Measurements from ENCODE around the gene IKZF4.

The IKZF4 gene

DNA sequence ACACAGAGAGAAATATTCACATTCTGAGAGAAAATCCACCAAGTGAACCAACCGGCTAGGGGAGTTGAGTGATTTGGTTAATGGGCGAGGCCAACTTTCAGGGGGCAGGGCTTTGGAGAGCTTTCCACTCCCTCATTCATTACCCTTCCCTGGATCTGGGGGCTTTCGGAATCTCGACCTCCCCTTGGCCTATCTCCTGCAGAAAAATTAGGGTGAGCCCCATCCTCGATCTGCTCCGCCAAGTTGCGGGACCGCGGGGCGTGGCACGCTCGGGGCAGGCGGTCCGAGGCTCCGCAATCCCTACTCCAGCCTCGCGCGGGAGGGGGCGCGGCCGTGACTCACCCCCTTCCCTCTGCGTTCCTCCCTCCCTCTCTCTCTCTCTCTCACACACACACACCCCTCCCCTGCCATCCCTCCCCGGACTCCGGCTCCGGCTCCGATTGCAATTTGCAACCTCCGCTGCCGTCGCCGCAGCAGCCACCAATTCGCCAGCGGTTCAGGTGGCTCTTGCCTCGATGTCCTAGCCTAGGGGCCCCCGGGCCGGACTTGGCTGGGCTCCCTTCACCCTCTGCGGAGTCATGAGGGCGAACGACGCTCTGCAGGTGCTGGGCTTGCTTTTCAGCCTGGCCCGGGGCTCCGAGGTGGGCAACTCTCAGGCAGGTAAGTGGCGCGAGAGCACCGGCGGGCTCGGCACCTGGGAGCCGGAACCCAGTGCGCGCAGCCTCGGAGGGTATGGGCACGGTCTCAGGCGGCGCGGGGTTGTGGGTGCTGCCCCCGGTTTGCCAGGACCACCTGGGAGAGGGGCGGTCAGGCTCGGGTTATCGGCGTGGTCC, 59.1 kb downstream of the IKZF4 start, which contains the start of gene ERBB3:
Gene ERBB3, plus strand, starts transcription at position 443 of the 833 bp plus-strand sequence. Its CDS starts 136 bp downstream, at position 579.
- TF ChIP-seq EZH2phosphoT487 (IDR thresholded peaks at IDR 0.05; ENCODE audit: borderline replicate concordance): no peak
- TF ChIP-seq, protein P1, sequence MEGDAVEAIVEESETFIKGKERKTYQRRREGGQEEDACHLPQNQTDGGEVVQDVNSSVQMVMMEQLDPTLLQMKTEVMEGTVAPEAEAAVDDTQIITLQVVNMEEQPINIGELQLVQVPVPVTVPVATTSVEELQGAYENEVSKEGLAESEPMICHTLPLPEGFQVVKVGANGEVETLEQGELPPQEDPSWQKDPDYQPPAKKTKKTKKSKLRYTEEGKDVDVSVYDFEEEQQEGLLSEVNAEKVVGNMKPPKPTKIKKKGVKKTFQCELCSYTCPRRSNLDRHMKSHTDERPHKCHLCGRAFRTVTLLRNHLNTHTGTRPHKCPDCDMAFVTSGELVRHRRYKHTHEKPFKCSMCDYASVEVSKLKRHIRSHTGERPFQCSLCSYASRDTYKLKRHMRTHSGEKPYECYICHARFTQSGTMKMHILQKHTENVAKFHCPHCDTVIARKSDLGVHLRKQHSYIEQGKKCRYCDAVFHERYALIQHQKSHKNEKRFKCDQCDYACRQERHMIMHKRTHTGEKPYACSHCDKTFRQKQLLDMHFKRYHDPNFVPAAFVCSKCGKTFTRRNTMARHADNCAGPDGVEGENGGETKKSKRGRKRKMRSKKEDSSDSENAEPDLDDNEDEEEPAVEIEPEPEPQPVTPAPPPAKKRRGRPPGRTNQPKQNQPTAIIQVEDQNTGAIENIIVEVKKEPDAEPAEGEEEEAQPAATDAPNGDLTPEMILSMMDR (conservative IDR thresholded peaks at IDR 0.05; ENCODE audit: low read length): no peak
- Histone ChIP-seq H3F3A (ENCODE audit: low read depth) (no peaks in the 10 kb centered on the region), H3K4me3 (ENCODE audit: low read length, poor library complexity, severe bottlenecking) (peak within 1 kb of the TSS; percentile 86), H3K9me2 (replicated peaks; ENCODE audit: low read depth, low read length) (no peaks in the 10 kb centered on the region), H3K9me3 (ENCODE audit: insufficient read depth, low read depth, low read length) (no peaks in the 10 kb centered on the region), H3K4me1 (ENCODE audit: insufficient read depth, low read length, poor library complexity, severe bottlenecking) (peaks cover 8% of the 10 kb centered on the region), H3K9ac (ENCODE audit: low read depth, low read length, poor library complexity, severe bottlenecking) (peak within 1 kb of the TSS; percentile 58), H3K4me2 (ENCODE audit: low read depth, low read length, poor library complexity, severe bottlenecking) (peak within 1 kb of the TSS; percentile 99), H2AFZ (ENCODE audit: low read length) (peak within 1 kb of the TSS; percentile 99), H3K79me2 (ENCODE audit: insufficient read depth, low read length) (no peaks in the 10 kb centered on the region), H4K20me1 (ENCODE audit: insufficient read depth, low read length, poor library complexity, severe bottlenecking) (no peaks in the 10 kb centered on the region), H3K36me3 (ENCODE audit: insufficient read depth, low read length) (no peaks in the 10 kb centered on the region), H3K27me3 (ENCODE audit: insufficient read depth, low read length, poor library complexity, severe bottlenecking) (no peaks in the 10 kb centered on the region)

GRCh38 chr12:56080556-56081138, 59.8 kb downstream of the IKZF4 start:
- Histone ChIP-seq H3K27me3 (ENCODE audit: insufficient read depth, low read length, poor library complexity, severe bottlenecking) (no peaks in the 10 kb centered on the region), H3K79me2 (ENCODE audit: insufficient read depth, low read length) (no peaks in the 10 kb centered on the region), H3K9me3 (ENCODE audit: insufficient read depth, low read depth, low read length) (no peaks in the 10 kb centered on the region), H3K36me3 (ENCODE audit: insufficient read depth, low read length) (no peaks in the 10 kb centered on the region), H3K4me3 (ENCODE audit: low read length, poor library complexity, severe bottlenecking) (peak overlapping the region; percentile 86), H3K4me1 (ENCODE audit: insufficient read depth, low read length, poor library complexity, severe bottlenecking) (peaks cover 8% of the 10 kb centered on the region), H3K9ac (ENCODE audit: low read depth, low read length, poor library complexity, severe bottlenecking) (no peak overlapping the region), H3F3A (ENCODE audit: low read depth) (no peaks in the 10 kb centered on the region), H2AFZ (ENCODE audit: low read length) (no peak overlapping the region), H4K20me1 (ENCODE audit: insufficient read depth, low read length, poor library complexity, severe bottlenecking) (no peaks in the 10 kb centered on the region), H3K4me2 (ENCODE audit: low read depth, low read length, poor library complexity, severe bottlenecking) (peak overlapping the region; percentile 99), H3K9me2 (replicated peaks; ENCODE audit: low read depth, low read length) (no peaks in the 10 kb centered on the region)
- TF ChIP-seq, protein P1 (conservative IDR thresholded peaks at IDR 0.05; ENCODE audit: low read length): peak; percentile 23
- TF ChIP-seq EZH2phosphoT487 (IDR thresholded peaks at IDR 0.05; ENCODE audit: borderline replicate concordance): no peak

GRCh38 chr12:56081393-56082347, 60.8 kb downstream of the IKZF4 start:
- Histone ChIP-seq H4K20me1 (ENCODE audit: insufficient read depth, low read length, poor library complexity, severe bottlenecking) (no peaks in the 10 kb centered on the region), H3K36me3 (ENCODE audit: insufficient read depth, low read length) (no peaks in the 10 kb centered on the region), H3K27me3 (ENCODE audit: insufficient read depth, low read length, poor library complexity, severe bottlenecking) (no peaks in the 10 kb centered on the region), H3K9me3 (ENCODE audit: insufficient read depth, low read depth, low read length) (no peaks in the 10 kb centered on the region), H3K4me1 (ENCODE audit: insufficient read depth, low read length, poor library complexity, severe bottlenecking) (peaks cover 8% of the 10 kb centered on the region), H3K9me2 (replicated peaks; ENCODE audit: low read depth, low read length) (no peaks in the 10 kb centered on the region), H2AFZ (ENCODE audit: low read length) (no peak overlapping the region), H3K4me2 (ENCODE audit: low read depth, low read length, poor library complexity, severe bottlenecking) (no peak overlapping the region), H3K79me2 (ENCODE audit: insufficient read depth, low read length) (no peaks in the 10 kb centered on the region), H3K9ac (ENCODE audit: low read depth, low read length, poor library complexity, severe bottlenecking) (no peak overlapping the region), H3F3A (ENCODE audit: low read depth) (no peaks in the 10 kb centered on the region), H3K4me3 (ENCODE audit: low read length, poor library complexity, severe bottlenecking) (no peak overlapping the region)
- TF ChIP-seq, protein P1 (conservative IDR thresholded peaks at IDR 0.05; ENCODE audit: low read length): no peak
- TF ChIP-seq EZH2phosphoT487 (IDR thresholded peaks at IDR 0.05; ENCODE audit: borderline replicate concordance): no peak

Data from Loucy (cell line).